LNCAP (cell line): ENCODE results near the gene MAB21L3.

Experiments
- CTCF ChIP-seq: fragments of 450-650 bp; IDR thresholded peaks from 2 replicates; pipeline ENCODE4 v1.5.1; 2017; ENCODE audit warnings: mild to moderate bottlenecking

Gene MAB21L3

DNA sequence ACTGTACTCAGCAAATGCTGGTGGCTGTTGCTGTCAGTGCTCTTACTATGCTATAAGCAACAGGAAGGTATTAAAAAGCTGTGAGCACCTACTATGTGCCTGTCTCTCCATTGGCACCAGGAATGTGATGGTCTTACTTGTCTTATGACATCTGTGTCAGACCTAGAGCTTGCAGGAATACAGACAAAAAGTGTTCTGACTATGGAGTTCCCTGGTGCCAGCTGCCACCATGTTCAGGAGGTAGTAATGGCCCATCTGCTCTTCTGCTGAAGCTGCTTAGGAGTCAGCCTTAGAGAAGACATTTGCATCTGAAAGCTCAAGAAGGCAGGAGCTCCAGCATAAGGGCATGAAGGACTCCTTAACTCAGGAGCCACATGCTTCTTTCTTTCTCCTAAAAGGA, 52.3 kb downstream of the MAB21L3 start:
- TF ChIP-seq CTCF, result no peak

GRCh38 chr1:116164150-116164549, 53.0 kb downstream of the MAB21L3 start:
- TF ChIP-seq CTCF, result no peak

- no peak for TF ChIP-seq CTCF
Measured at GRCh38 chr1:116164604-116165368, 53.6 kb downstream of the MAB21L3 start.

- TF ChIP-seq CTCF, result no peak
Measured at GRCh38 chr1:116165572-116165971, 54.4 kb downstream of the MAB21L3 start.

- TF ChIP-seq CTCF, result no peak
Measured at GRCh38 chr1:116166011-116166571, 54.9 kb downstream of the MAB21L3 start.

DNA sequence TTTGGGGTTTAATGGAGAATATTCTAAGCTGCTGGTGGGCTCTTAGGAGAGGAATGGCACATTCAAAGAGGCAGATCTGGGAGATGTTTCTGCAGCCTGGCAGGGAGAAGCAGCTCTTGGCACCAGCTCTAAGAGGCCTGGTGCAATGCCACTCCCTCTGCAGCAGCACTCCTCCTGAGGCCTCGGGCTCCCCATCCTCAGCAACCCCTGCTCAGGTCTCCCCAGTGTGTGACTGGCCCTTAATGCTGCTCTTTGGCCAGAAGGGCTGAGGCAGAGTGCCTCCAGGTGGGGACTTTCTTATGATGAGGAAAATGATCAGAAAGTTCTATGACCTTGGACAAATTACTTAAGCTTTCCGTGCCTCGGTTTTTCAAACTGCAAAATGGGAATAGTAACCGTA, 55.5 kb downstream of the MAB21L3 start:
- no peak for TF ChIP-seq CTCF

- TF ChIP-seq CTCF, result no peak
Measured at GRCh38 chr1:116167625-116168276, 56.6 kb downstream of the MAB21L3 start.
